Cardiac muscle cell (in vitro differentiated cells and primary cell): ENCODE results near the gene TMTC1. TPM values are rescaled to one million over a fixed set of nuclear protein-coding genes. Genes with fewer than 3 reads are reported as not detected.

Experiments
- DNase-seq, 2 donors: peaks; one replicate each; pipeline versions ENCODE4 v3.0.0 to v3.0.0-alpha.2; 2010 to 2017; ENCODE audit warnings: low read depth in 1 of 2, low spot score in 1 of 2
- H3K27ac ChIP-seq: fragments of 200-600 bp; sonication (generic); 2 replicates; pipeline ENCODE4 v1.5.1; 2016
- H3K27me3 ChIP-seq: fragments of 200-600 bp; sonication (generic); 2 replicates; pipeline ENCODE4 v1.6.0; 2016; ENCODE audit warnings: control low read depth
- H3K36me3 ChIP-seq: fragments of 200-600 bp; sonication (generic); 2 replicates; pipeline ENCODE4 v1.5.1; 2016; ENCODE audit warnings: control low read depth
- H3K4me1 ChIP-seq: fragments of 200-600 bp; sonication (generic); 2 replicates; pipeline ENCODE4 v1.8.1; 2017; ENCODE audit warnings: low read depth, mild to moderate bottlenecking, mixed run types
- H3K4me3 ChIP-seq: fragments of 200-600 bp; sonication (generic); 2 replicates; pipeline ENCODE4 v1.5.1; 2016; ENCODE audit warnings: mild to moderate bottlenecking
- H3K9me3 ChIP-seq: fragments of 200-600 bp; sonication (generic); 2 replicates; pipeline ENCODE4 v1.5.1; 2017; ENCODE audit warnings: low read depth, mild to moderate bottlenecking, control low read depth
- polyA plus RNA-seq: library from polyadenylated mRNA; unstranded; fragments of >200 nt; fragmentation: Nextera tagmentation; extraction: Ambion mirVana; gene quantifications from 2 replicates; pipeline ENCODE4 v1.2.1, GENCODE V29; 2016
- total RNA-seq: library from RNA; depleted of rRNA; stranded (reverse); fragments of >200 nt; gene quantifications from 2 replicates; pipeline ENCODE4 v1.2.3, GENCODE V29; 2016
- TF ChIP-seq, protein P1 (sequence below): IDR thresholded peaks from 2 replicates; pipeline ENCODE4 v1.5.1; 2012; ENCODE audit warnings: low read depth, mild to moderate bottlenecking, low read length

TMTC1 gene
- total and polyA plus RNA-seq, 2 experiments from 2014 or later = 16.0 to 25.3 TPM

DNA sequence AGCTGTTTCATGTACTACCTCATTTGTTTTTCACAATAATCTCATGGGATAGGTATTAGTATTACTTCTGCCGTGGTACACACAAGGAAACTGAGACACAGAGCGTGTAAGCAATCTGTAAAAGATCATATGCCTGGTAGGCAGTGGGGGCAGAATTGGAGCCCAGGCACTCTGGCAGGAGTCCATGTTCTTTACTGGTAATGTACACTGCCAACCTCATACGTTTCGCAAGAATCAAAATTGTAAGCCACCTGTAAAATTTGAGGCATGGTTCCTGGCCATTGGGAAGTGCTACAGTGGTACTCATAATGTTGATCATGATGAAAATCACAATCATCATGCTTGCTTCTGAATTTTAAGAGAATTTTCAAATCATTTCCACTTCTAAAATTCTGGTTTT lies 40.7 kb downstream of the TMTC1 start:
- peaks cover 39% of the 10 kb centered on the region for H3K4me1 ChIP-seq
- peaks cover 3% of the 10 kb centered on the region for H3K36me3 ChIP-seq
- H3K27ac ChIP-seq = peak overlapping the region; percentile 73
- H3K9me3 ChIP-seq = no peaks in the 10 kb centered on the region
- TF ChIP-seq, protein P1, sequence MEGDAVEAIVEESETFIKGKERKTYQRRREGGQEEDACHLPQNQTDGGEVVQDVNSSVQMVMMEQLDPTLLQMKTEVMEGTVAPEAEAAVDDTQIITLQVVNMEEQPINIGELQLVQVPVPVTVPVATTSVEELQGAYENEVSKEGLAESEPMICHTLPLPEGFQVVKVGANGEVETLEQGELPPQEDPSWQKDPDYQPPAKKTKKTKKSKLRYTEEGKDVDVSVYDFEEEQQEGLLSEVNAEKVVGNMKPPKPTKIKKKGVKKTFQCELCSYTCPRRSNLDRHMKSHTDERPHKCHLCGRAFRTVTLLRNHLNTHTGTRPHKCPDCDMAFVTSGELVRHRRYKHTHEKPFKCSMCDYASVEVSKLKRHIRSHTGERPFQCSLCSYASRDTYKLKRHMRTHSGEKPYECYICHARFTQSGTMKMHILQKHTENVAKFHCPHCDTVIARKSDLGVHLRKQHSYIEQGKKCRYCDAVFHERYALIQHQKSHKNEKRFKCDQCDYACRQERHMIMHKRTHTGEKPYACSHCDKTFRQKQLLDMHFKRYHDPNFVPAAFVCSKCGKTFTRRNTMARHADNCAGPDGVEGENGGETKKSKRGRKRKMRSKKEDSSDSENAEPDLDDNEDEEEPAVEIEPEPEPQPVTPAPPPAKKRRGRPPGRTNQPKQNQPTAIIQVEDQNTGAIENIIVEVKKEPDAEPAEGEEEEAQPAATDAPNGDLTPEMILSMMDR = no peak
- H3K4me3 ChIP-seq = no peak overlapping the region
- no peaks in the 10 kb centered on the region for H3K27me3 ChIP-seq
- DNase-seq = no peak

DNA sequence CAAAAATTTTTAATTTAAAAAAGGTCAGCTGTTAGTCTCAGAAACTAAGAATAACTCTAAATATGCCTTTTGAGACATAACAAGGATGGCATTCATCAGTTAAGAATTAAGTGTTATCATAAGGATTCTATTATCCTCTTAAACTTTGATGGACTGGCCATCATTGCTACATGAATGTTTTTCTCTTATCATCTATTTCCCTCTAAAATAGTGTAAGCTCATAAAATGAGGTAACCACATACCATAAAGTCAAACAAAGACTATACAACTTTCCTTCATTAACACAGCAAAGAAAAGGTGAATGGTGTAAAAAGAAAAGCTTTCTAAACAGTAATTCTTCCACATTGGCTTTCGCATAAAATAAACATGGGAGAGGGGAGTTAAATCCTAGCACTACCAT lies 41.1 kb downstream of the TMTC1 start:
- Histone ChIP-seq H3K27ac (peak overlapping the region; percentile 73), H3K4me3 (no peak overlapping the region), H3K4me1 (peaks cover 39% of the 10 kb centered on the region)

DNA sequence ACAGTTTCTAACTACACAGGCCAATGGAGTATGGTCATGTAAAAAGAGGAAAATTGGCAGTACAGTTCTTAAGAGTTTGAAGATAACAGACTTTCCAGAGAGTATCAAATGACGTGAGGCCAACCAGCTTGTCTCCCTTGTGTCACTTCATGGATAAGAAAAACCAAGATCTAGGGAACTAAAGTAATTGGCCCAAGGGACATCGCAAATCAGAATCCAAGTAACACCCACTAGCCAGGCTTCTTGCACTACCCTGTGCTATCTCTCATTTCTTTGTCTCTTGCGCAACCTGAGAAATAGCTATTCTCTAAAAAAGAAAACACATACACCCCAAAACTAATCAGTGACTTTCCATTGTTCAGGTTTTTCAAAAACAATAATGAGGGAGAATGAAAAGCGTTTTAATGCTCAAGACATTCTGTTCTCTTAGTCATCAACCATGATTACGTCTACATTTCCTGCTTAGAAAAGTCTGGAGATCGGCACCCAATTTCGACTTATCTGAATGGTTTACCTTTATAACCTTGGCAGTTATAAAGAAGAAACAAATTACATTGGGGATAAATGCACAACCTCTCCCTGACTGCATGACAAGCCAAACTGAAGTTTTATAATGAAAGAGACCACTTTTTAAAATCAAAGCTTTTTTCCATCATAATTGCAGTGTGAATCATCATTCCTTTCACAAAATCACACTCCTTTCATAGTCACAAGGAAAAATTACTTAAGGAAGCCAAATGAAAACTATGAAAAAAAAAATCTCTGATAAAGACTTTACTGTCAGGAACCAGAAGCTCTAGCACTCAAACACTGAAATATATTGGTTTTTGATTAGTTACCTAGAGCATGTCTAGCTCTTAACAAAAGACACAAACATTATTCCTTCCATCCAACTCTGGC lies 42.1 kb downstream of the TMTC1 start:
- TF ChIP-seq, protein P1 = no peak
- no peaks in the 10 kb centered on the region for H3K27me3 ChIP-seq
- H3K4me1 ChIP-seq = peaks cover 39% of the 10 kb centered on the region
- H3K36me3 ChIP-seq = no peaks in the 10 kb centered on the region
- H3K9me3 ChIP-seq = no peaks in the 10 kb centered on the region
- H3K27ac ChIP-seq = peak overlapping the region; percentile 52
- peak; percentile 17 to 95 for DNase-seq
- H3K4me3 ChIP-seq = no peak overlapping the region

More for the DNA sequence above, 41.1 kb downstream of the TMTC1 start:
- peaks cover 3% of the 10 kb centered on the region for H3K36me3 ChIP-seq
- DNase-seq = no peak
- no peaks in the 10 kb centered on the region for H3K9me3 ChIP-seq
- TF ChIP-seq, protein P1 = no peak
- H3K27me3 ChIP-seq = no peaks in the 10 kb centered on the region

DNA sequence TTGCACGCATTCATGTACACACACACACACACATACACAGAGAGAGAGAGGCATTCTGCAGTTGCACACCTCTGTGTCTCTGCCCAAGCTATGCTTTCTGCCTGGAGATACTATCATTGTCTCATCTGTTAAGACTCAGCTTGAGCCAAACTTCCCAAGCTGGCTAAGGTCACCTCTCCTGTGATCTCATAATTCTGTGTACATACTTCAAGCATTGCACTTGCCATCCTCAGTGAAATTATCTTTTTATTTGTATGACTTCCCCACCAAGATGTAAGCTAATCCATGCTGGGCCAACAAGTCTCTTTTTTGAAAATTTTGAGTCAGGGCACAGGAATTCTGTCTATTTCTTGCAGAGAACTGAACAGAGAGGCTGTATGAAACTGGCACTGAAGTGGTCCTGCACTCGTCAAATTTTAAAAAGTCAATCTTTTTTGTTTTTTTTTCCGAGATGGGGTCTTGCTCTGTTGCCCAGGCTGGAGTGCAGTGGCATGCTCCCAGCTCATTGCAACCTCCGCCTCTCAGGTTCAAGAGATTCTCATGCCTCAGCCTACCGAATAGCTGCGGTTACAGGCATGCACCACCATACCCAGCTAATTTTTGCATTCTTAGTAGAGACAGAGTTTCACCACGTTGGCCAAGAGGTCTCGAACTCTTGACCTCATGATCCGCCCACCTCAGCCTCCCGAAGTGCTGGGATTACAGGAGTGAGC lies 44.3 kb downstream of the TMTC1 start:
- Histone ChIP-seq H3K4me3 (no peak overlapping the region), H3K36me3 (no peaks in the 10 kb centered on the region), H3K27ac (no peak overlapping the region), H3K27me3 (no peaks in the 10 kb centered on the region), H3K4me1 (peaks cover 45% of the 10 kb centered on the region), H3K9me3 (no peaks in the 10 kb centered on the region)
- DNase-seq = no peak
- TF ChIP-seq, protein P1 = no peak

DNA sequence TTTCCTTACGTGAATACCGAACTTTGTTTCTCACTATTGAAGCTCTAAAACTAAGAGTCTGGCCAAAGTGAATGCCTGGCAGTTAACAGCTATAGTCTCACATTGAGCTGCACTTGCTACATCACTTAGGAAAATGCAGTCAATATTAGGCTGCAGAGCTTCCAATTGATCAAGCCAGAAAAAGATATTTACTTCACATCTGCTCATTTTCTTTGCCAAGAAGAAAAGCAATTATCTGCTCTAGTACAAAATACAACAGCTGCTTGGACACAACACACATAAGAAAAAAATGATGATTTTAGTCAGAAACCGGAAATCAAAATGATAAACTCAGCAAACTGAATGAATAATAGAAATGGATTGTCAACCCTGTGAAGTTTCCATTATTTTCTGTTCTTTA lies 45.4 kb downstream of the TMTC1 start:
- Histone ChIP-seq H3K27me3 (no peaks in the 10 kb centered on the region), H3K27ac (no peak overlapping the region), H3K4me1 (peaks cover 45% of the 10 kb centered on the region), H3K36me3 (no peaks in the 10 kb centered on the region), H3K9me3 (no peaks in the 10 kb centered on the region), H3K4me3 (no peak overlapping the region)
- TF ChIP-seq, protein P1 = no peak
- no peak for DNase-seq
